Fibroblast of skin of scalp (primary cell): Measurements from ENCODE around the gene EEA1.

Experiments
- DNase-seq: peaks from one replicate; pipeline ENCODE4 v3.0.0-alpha.2; 2013

EEA1 gene

DNA sequence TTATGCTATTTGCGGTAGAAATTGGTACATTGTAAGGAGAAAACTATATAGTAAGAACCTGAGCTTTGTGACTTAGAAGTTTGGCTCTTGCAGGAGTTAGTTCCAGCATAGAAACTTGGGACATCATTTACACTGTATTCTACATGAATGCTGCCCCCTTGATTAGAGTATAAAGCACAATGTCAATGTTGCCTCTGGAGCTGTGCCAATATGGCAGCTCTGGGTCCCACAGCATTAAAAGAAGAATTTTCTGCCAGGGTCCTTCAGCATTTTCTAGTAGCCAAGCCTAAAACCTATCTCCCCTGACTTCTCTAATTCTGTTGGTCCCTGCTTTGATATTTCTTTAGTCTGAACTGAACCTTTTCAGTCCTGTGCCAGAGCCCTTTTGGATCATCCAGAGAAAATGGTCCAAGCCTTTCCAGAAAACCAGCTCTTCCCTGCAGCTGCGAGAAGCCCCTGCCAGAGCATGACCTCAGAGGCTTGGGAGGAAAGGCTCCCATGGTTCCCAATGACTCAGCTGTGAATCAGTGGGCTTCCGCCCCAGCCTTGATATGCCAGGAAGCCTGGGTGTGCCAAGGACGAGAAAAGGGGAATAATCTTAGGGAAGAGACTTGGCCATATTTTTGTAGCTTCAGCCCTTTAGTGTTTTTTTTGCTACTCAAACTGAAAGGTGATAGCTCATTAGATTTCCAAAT lies 183.1 kb downstream of the EEA1 start:
- peak; percentile 93 for DNase-seq

DNA sequence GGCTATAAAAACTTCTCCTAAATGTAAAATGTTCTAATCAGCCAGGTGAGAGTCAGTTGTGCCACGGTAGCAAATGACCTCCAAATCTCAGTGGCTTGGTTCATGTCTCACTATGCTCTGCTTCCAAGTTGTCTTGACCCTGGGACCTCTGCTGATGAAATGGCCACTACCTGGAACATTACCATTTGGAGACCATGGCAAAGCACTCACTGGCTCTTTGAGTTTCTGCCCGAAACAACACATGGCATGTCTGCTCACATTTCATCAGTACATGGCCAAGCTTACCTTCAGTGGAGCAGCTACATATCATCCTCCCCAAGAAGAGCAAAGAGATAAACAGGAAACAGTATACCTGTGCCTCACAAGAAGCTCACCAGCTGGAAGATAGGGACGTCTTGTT lies 186.1 kb downstream of the EEA1 start:
- no peak for DNase-seq

GRCh38 chr12:92740411-92740810 lies 188.7 kb downstream of the EEA1 start:
- no peak for DNase-seq

DNA sequence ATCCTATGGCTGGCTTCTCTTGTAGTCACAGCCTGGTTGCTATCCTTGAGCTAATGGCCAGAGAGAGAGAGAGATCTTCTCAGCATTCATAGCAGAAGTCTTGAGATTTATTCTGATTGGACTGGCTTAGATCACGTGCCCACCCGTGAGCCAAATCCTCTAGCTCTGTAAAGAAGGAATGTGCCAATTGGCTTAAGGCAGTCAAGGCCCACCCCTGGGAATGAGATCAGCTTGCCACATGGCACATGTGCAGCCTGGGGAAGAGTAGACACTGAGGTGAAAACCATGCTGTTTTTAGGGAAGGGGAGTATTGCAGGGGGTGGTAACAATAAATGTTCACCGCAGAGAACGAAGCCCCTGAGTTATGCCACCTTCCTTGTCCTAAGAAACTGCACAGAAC lies 190.0 kb downstream of the EEA1 start:
- peak; percentile 11 for DNase-seq

DNA sequence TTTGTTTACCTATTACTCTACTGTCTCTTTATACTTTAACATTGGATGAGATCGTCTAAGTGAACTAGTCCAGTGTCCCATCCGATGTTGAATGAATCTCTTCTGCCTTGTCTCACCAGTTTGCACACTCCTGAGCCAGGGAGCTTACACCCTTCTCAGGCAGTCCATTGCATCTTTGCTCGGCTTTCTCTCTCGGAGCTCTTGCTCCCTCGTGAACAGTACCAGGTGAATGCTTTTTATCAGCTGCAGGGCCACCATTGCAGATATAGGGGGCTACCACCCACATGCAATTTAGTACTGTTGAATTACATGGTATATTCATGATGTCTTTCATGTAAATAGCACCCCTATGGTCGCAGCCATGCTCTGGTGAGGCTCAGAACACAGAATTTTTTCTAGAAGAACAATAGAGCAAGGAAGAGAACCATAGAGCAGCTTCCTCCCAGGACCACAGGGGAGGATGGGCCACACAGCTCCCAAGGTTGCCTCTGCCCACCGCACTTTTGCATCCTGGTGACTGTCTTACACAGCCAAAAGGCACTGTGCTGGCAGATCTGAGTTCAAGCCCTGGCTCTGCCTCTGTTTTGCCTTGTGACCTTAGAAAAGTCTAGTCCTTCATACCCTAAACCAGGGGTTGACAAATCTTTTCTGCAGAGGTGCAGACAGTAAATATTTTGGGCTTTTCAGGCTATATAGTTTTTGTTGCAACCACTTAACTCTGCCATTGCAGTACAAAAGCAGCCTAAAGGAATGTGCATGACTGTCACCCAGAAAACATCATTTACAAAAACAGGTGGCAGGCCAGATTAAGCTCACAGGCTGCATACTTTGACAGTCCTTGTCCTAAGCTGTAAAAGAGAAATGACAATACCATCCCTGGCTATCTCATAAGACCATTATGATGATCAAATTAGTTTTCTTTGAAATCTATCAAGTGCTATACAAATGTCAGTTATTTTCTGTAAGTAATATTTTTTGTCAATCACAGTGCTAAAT lies 190.9 kb downstream of the EEA1 start:
- DNase-seq = no peak

DNA sequence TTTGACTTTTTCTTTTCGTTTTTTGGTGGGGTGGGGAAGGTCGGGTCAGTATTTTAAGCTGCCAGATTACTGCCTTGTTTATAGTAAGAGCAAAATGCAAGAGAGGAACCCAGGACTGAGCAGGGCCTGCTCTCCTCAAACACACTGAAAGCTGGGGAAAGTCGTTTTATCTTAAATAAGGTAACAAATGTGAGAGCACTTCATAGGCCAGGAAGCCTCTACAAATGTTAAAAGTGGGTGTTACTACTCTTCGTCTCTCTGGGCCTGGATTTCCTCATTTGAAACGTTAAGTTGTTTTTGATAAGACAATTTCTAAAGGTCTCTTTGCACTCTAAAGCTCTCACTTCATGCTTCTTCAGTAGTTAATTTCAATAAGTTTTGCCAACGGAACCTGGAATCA lies 192.5 kb downstream of the EEA1 start:
- no peak for DNase-seq

DNA sequence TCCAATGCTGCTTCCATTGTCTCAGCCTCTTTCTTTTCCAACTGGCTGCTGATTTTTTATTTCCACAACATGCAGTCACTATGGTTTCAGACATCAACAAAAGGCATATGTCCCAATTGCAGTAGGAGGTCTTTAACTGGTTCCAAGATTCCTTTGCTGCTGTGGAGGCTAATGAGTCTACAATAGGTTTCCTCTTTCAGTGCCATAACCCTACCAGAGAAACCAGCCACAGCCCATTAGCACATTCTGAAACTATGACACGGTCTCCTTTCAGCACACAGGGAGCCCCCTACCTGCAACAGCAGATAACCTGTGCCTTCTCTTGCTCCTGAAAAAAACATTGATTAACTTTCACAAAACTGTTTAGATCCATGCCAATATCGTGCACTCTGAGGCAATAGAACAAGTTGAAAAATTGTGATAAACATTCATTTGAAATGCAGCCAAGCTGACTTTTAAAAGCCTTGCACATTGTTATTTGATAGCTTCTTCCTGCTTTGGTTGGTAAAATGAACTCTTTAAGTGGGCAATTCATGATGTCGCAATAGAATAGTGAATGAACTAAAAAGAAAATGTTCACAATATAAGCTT lies 193.9 kb downstream of the EEA1 start:
- peak; percentile 74 for DNase-seq

DNA sequence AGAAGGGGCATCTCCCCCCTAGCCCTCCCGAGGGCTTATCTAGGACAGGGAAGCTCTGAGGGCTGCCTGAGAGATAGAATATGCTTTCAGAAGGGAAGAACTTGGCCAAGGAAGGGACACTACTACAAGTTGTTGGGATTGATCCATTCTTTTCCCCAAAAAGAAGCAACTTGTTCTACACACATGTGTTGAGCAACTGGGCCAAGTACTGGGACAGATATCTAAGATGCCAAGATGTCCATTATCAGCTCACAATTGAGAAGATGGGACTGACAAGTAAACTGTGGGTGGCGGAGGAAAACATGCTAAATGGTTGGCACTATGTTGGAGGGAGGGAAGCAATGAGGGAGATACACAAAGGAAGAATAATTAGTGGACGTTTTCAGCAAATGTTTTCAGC lies 195.4 kb downstream of the EEA1 start:
- no peak for DNase-seq

DNA sequence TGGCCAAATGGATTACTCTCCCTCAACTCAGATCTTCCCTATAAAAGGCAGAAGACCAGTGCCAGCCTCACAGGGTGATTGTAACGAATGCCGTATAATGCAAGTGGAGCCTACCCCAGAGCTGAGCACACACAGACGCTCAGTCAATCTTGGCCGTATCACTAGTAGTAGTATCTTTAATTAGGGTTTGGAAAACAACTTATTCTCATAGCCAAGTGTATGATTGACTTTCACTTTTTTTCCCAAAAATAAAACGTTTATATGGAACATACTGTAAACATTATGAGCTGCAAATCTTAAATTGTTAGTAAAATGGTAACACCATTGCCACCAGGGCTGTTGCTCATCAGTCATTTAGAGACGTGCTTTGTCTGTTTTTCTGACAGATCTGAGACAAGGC lies 195.9 kb downstream of the EEA1 start:
- no peak for DNase-seq

GRCh38 chr12:92732716-92733115 lies 196.4 kb downstream of the EEA1 start:
- DNase-seq = no peak

- DNase-seq = no peak
Measured at GRCh38 chr12:92732216-92732615, 196.9 kb downstream of the EEA1 start.

GRCh38 chr12:92730758-92731157 lies 198.3 kb downstream of the EEA1 start:
- no peak for DNase-seq

GRCh38 chr12:92729773-92730305 lies 199.3 kb downstream of the EEA1 start:
- DNase-seq = no peak

DNA sequence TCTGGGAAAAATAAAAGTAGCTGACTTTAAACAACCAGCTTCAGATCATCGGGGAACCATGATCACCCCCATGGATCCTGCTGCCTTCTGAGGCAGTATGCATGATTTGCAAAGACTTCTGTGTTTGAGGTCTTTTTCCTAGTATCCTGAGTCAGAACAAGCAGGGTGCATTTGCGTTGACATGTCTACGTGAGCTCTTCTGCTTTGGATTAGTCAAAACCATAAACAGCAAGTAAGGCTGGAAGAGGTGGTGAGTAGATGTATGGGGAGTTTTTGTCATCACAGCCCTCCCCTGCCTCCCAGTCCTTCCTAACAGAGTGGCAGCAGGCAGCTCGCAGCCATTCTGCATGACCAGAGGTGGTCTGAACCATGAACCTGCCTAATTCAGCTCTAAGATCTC lies 202.2 kb downstream of the EEA1 start:
- DNase-seq = no peak

GRCh38 chr12:92722897-92723296 lies 206.2 kb downstream of the EEA1 start:
- no peak for DNase-seq

DNA sequence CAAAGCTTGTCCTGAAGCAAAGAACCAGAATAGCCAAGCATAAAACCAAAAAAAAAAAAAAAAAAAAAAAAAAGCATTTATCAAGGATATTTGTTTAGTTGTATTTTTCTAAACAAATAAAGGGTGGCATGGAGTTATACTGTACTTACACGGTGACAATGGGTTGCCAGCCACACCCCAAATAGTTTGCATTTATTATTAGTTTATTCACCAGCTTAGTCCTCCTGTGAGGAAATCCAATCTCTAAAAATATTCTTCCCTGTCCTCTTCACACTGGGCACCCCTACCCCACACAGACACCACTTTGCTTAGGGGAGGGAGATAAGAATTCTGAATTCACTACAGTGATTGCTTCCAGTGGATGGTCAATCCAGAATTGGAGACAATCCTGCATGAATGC lies 207.4 kb downstream of the EEA1 start:
- peak; percentile 9 for DNase-seq

DNA sequence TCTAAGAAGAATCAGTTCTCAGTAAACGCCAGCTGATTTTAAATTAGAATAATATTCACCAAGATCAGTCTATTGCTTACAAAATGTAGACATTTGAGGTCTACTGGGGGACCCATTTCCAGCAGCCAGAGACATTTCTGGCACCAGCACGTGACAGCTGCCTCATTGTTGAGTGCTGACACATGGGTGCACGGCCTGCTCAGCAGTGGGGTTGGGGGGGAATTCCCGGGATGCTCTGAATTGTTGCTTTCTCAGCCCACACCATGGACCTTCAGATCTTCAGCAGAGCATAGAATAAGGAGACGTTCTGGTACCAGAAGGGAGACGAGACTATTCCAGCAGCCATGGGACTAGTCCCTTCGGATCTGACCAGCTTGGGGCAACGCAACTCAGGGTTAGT lies 208.0 kb downstream of the EEA1 start:
- DNase-seq = peak; percentile 80
